Muscle of leg (tissue), 11 donors: Measurements from ENCODE around the gene ATG5. TPM values are rescaled to one million over a fixed set of nuclear protein-coding genes. Genes with fewer than 3 reads are reported as not detected.

Experiments
- DNase-seq: peaks from one replicate; pipeline ENCODE4 v3.0.0; 2013
- H3K27ac ChIP-seq: one replicate; pipeline ENCODE4 v1.5.1; 2013; ENCODE audit warnings: mild to moderate bottlenecking, low read length, control low read depth
- H3K27me3 ChIP-seq: one replicate; pipeline ENCODE4 v1.6.1; 2013; ENCODE audit warnings: low read length; ENCODE audit not compliant: control insufficient read depth, insufficient read depth
- H3K36me3 ChIP-seq: one replicate; pipeline ENCODE4 v1.6.1; 2013; ENCODE audit warnings: low read length; ENCODE audit not compliant: control insufficient read depth, insufficient read depth
- H3K4me1 ChIP-seq: one replicate; pipeline ENCODE4 v1.6.1; 2013; ENCODE audit warnings: low read length; ENCODE audit not compliant: control insufficient read depth, insufficient read depth
- H3K4me3 ChIP-seq: one replicate; pipeline ENCODE4 v1.5.1; 2013; ENCODE audit warnings: low read length, control low read depth
- H3K9me3 ChIP-seq: replicated peaks from 2 replicates; pipeline ENCODE4 v1.6.1; 2013; ENCODE audit warnings: low read depth, low read length; ENCODE audit not compliant: control insufficient read depth
- WGBS: methylation state at CpG from one replicate; pipeline ENCODE4 v1.1.5; 2013; ENCODE audit warnings: missing lambda C conversion rate; ENCODE audit not compliant: insufficient coverage; 5-methylcytosine and 5-hydroxymethylcytosine counted together
- polyA plus RNA-seq, 8 donors: library from polyadenylated mRNA; unstranded; fragments of 120-200 nt; gene quantifications; one replicate each; pipeline versions ENCODE4 v1.2.1 to v1.2.3, GENCODE V29; 2013; ENCODE audit warnings: inconsistent platforms in 1 of 8, low replicate concordance in 1 of 8; ENCODE audit not compliant: insufficient read length in 8 of 8, insufficient read depth in 1 of 8
- total RNA-seq: library from RNA; stranded (reverse); fragments of 120-200 nt; gene quantifications from one replicate; pipeline ENCODE4 v1.2.4, GENCODE V29; 2013

Gene ATG5
- total and polyA plus RNA-seq, 9 donors = 19.2 to 29.8 (median 23.9) TPM

DNA sequence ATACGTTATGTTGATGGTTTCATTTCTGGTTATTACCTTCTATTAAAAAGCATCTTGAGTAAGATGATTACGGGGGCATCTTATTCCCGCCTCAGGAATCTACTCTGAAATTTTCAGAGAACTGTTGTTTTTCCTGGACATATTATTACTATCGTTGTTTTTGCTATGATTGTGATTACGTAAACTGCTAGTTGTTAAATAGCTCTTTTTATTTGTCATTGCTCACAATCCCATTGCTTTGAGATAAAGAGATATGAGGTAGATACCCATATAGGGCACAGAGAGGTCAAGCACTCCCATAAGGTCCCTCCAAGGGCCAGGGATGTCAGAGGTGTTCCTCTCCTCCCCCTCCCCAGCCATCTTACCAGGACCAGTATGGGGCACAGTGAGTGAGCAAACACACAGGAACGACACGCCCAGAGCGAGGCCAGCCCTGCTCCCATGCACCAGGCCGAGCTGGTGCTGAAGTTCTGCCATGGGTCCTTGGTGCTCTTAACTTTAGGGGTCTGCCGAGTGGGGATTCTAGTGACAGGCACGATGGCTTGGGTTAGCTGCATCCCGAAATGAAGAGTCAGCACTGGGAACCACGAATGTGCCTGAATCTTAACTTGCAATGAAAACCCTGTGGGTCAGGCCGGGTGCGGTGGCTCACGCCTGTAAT lies 189.5 kb downstream of the ATG5 start:
- H3K9me3 ChIP-seq = no peaks in the 10 kb centered on the region
- WGBS = 91% methylated on average over 7 of the region's 16 CpGs
- H3K27me3 ChIP-seq = no peaks in the 10 kb centered on the region
- no peak overlapping the region for H3K27ac ChIP-seq
- H3K36me3 ChIP-seq = no peaks in the 10 kb centered on the region
- no peak overlapping the region for H3K4me3 ChIP-seq
- DNase-seq = no peak
- H3K4me1 ChIP-seq = peaks cover 6% of the 10 kb centered on the region

- WGBS = 29% methylated on average over 13 of the region's 18 CpGs
Observed at GRCh38 chr6:106134906-106135634, 190.5 kb downstream of the ATG5 start.

More at GRCh38 chr6:106134906-106135634, 190.5 kb downstream of the ATG5 start:
- Histone ChIP-seq H3K9me3 (no peaks in the 10 kb centered on the region), H3K36me3 (no peaks in the 10 kb centered on the region), H3K27ac (no peak overlapping the region), H3K4me1 (peaks cover 6% of the 10 kb centered on the region), H3K4me3 (no peak overlapping the region), H3K27me3 (no peaks in the 10 kb centered on the region)
- no peak for DNase-seq

Other genes with a start within 250 kb of the ATG5 start
- gene PRDM1, start 239.4 kb downstream of the ATG5 start, total RNA-seq = 3.3 TPM
- gene PRDM1, start 239.4 kb downstream of the ATG5 start, polyA plus RNA-seq = 1 to 10 TPM; 2.5 to 7.8 (median 3.8) TPM
- 2.8 TPM for gene CRYBG1, start 35.0 kb upstream of the ATG5 start, total RNA-seq
- 1 to 10 TPM; 1.9 to 5.4 (median 2.3) TPM for gene CRYBG1, start 35.0 kb upstream of the ATG5 start, polyA plus RNA-seq